HS-5 (cell line): ENCODE results near the gene PDLIM4.

Experiments
- DNase-seq: peaks from one replicate; pipeline ENCODE4 v3.0.0-alpha.2; 2012; ENCODE audit warnings: low read depth

The PDLIM4 gene

GRCh38 chr5:132308701-132309100 is 51.2 kb downstream of the PDLIM4 start:
- no peak for DNase-seq

GRCh38 chr5:132309679-132310078 is 52.2 kb downstream of the PDLIM4 start:
- no peak for DNase-seq

GRCh38 chr5:132310141-132310834 is 52.8 kb downstream of the PDLIM4 start:
- DNase-seq, result no peak

- peak; percentile 36 for DNase-seq
These were observed 55.9 kb downstream of the PDLIM4 start for GRCh38 chr5:132313366-132313765.

GRCh38 chr5:132313961-132314432 is 56.5 kb downstream of the PDLIM4 start:
- DNase-seq, result no peak

GRCh38 chr5:132315529-132316067 is 58.1 kb downstream of the PDLIM4 start:
- no peak for DNase-seq

GRCh38 chr5:132319975-132320374 is 62.5 kb downstream of the PDLIM4 start:
- DNase-seq, result no peak

- DNase-seq, result no peak
These were observed 63.7 kb downstream of the PDLIM4 start for GRCh38 chr5:132321109-132321721.

GRCh38 chr5:132322266-132322665 is 64.8 kb downstream of the PDLIM4 start:
- DNase-seq, result no peak
